Small intestine (tissue), 7 donors: Measurements from ENCODE around the gene PACS1. TPM values are rescaled to one million over a fixed set of nuclear protein-coding genes. Genes with fewer than 3 reads are reported as not detected.
A peak's percentile ranks its signal among the peaks of the same experiment; 100 is the strongest.
"Not testable (repeated sequence)": the region's sequence is repeated elsewhere in the genome, so short reads cannot be mapped to it uniquely, and the experiment has no call there.

Experiments
- DNase-seq, 2 donors: peaks; one replicate each; pipeline versions ENCODE4 v3.0.0 to v3.0.0-alpha.2; 2013
- FAIRE-seq: peaks from 2 replicates; lab custom pipeline; 2012; peaks lifted over from hg19 to GRCh38; lab: Jason Lieb, UNC
- H3K27ac ChIP-seq, 3 donors: one replicate each; pipeline ENCODE4 v1.5.1; 2013; ENCODE audit warnings: low read length in 2 of 3, mild to moderate bottlenecking in 2 of 3, control low read depth in 1 of 3, inconsistent platforms in 1 of 3, low read depth in 1 of 3, moderate library complexity in 1 of 3
- H3K27me3 ChIP-seq, 3 donors: one replicate each; pipeline ENCODE4 v1.6.1; 2013; ENCODE audit warnings: low read length in 3 of 3, inconsistent platforms in 1 of 3; ENCODE audit not compliant: control insufficient read depth in 3 of 3, insufficient read depth in 3 of 3
- H3K36me3 ChIP-seq, 3 donors: one replicate each; pipeline ENCODE4 v1.6.1; 2013; ENCODE audit warnings: low read length in 3 of 3, inconsistent platforms in 1 of 3, low read depth in 1 of 3, mild to moderate bottlenecking in 1 of 3, moderate library complexity in 1 of 3; ENCODE audit not compliant: control insufficient read depth in 3 of 3, insufficient read depth in 2 of 3
- H3K4me1 ChIP-seq, 3 donors: one replicate each; pipeline ENCODE4 v1.6.1; 2013; ENCODE audit warnings: low read length in 2 of 3, inconsistent platforms in 1 of 3, low read depth in 1 of 3, mild to moderate bottlenecking in 1 of 3, moderate library complexity in 1 of 3; ENCODE audit not compliant: control insufficient read depth in 3 of 3, insufficient read depth in 2 of 3
- H3K4me3 ChIP-seq, 3 donors: one replicate each; pipeline ENCODE4 v1.5.1; 2013; ENCODE audit warnings: low read length in 3 of 3, control low read depth in 1 of 3, inconsistent platforms in 1 of 3, low read depth in 1 of 3, mild to moderate bottlenecking in 1 of 3, moderate library complexity in 1 of 3
- H3K9me3 ChIP-seq, 2 donors: one replicate each; pipeline ENCODE4 v1.6.1; 2013; ENCODE audit warnings: low read depth in 1 of 2, low read length in 1 of 2; ENCODE audit not compliant: control insufficient read depth in 2 of 2, insufficient read depth in 1 of 2
- WGBS, 3 donors: extraction: QIAGEN DNeasy Blood & Tissue Kit; methylation state at CpG; one replicate each; pipeline ENCODE4 v1.1.7; 2013; 5-methylcytosine and 5-hydroxymethylcytosine counted together
- polyA plus RNA-seq, 4 donors: library from polyadenylated mRNA; stranded (reverse) in 3 of 4; unstranded in 1 of 4; fragments of 200-250 nt in 3 of 4; fragments of 120-200 nt in 1 of 4; gene quantifications; one replicate each; pipeline versions ENCODE4 v1.2.1 to v1.2.3, GENCODE V29; 2013
- donor health status: healthy with polysubstance abuse.
- donor health status: control.
- donor health status: control.
- donor health status: Bipolar disorder and iron deficiency.
- donor health status: healthy.

PACS1 gene
- polyA plus RNA-seq, 4 donors, result 4.0 to 22.9 (median 10.0) TPM

DNA sequence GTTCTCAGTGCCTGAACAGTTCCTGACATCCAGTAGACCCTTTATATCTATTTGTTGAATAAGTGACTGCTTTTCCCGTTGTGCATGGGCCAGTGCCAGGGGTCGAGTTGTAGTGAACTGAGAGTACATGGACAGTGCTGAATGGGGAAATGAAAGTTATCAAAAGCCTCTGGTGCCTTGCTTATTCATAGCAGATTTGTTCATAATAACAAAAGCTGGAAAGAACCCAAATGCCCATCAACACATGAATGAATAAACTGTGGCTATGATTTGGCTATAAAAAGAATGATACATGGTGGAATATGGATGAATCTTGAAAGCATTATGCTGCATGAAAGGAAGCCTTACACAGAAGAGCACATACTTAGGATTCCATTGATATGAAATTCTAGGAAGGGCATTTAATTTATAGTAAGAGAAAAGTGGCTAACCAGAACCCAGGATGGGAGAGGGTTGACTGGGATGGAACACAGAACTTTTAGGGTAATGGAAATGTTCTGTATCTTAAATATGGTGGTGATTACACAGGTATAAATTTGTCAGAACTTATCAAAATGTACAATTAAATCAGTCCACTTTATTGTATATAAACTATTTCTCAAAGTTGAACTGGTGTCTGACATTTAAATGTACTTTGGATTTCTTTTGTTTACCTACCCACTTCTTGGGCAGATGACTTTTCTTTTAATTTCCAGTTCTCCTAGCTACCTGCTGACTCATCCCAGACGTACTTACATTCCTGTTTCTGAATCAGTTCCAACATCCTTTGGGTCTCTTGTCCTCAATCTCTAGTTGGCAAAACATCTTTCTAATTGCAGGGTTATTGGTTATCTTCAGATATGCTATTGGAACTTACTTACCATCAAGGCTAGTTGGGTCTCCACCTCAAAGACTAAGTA is 42.8 kb downstream of the PACS1 start:
- FAIRE-seq (no peak), DNase-seq (peak; percentile 52 to 55)
- no peak overlapping the region for H3K4me3 ChIP-seq
- H3K9me3 ChIP-seq, result no peaks in the 10 kb centered on the region
- peaks cover 9 to 21% (median 17%) of the 10 kb centered on the region in 3 donors for H3K4me1 ChIP-seq
- WGBS, 3 donors, result 7 to 15% (median 15%) methylated on average over 3 of the region's 3 CpGs
- H3K36me3 ChIP-seq, result peaks cover 0 to 5% (median 0%) of the 10 kb centered on the region in 3 donors
- H3K27me3 ChIP-seq, result no peaks in the 10 kb centered on the region
- peak overlapping the region; percentile 8 to 71 (median 55) for H3K27ac ChIP-seq

DNA sequence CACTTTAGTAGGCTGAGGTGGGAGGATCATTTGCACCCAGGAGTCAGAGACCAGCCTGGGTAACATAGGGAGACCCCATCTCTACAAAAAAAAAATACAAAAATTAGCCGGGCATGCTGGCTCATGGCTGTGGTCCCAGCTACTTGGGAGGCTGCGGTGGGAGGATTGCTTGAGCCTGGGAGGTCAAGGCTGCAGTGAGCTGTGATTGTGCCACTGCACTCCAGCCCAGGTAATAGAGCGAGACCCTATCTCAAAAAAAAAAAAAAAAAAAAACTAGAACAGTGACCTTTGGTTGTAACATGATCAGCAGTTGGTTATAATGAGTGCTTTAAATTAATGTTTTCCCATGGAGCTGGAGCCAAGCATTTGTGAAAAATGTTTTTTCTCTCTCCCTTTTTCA is 44.9 kb downstream of the PACS1 start:
- H3K4me3 ChIP-seq, H3K9me3 ChIP-seq, H3K27me3 ChIP-seq, FAIRE-seq, DNase-seq, H3K36me3 ChIP-seq: not testable (repeated sequence)
- 50 to 77% (median 55%) methylated on average over 3 of the region's 3 CpGs for WGBS, 3 donors
- peaks cover 11 to 34% (median 17%) of the 10 kb centered on the region in 3 donors for H3K4me1 ChIP-seq
- peak overlapping the region; percentile 15 to 48 (median 32) for H3K27ac ChIP-seq

DNA sequence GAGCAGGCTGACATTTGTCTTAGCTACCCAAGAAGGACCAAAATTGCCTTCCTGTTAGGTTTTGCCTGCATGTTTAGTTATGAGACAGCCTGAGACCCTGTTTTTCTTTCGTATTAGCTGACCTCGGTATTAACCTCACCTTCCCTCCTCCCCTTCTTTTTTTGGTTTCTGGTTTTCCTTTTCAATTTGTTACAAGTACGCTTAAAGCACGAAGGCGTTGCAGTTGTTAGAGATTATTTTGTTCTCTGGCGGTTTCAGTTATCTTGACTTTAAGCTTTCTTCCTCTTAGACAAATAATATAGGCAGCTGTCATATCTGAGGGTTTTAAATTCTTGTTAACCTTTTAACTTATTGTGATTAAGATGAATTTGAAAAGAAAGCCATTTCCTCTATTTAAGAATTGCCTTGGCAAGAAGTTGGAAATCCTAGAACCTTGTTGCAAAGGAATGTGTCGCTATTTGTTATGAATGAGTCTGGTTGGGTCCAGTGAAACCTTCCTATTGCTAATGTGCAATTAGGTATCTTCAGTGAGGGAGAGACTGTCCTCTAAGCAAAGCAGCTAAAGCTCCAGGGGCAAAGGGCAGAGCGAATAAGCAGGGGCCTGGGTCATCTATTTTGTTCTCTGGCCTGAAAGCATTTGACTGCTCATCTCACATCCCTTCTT is 45.7 kb downstream of the PACS1 start:
- Histone ChIP-seq H3K4me1 (peaks cover 11 to 34% (median 17%) of the 10 kb centered on the region in 3 donors), H3K27ac (peak overlapping the region; percentile 15 to 63 (median 24)), H3K36me3 (peaks cover 0 to 5% (median 0%) of the 10 kb centered on the region in 3 donors), H3K4me3 (no peak overlapping the region), H3K27me3 (no peaks in the 10 kb centered on the region), H3K9me3 (no peaks in the 10 kb centered on the region)
- WGBS, 3 donors, result 15 to 33% (median 18%) methylated on average over 8 of the region's 8 CpGs
- FAIRE-seq (no peak), DNase-seq (peak; percentile 34 to 56)

DNA sequence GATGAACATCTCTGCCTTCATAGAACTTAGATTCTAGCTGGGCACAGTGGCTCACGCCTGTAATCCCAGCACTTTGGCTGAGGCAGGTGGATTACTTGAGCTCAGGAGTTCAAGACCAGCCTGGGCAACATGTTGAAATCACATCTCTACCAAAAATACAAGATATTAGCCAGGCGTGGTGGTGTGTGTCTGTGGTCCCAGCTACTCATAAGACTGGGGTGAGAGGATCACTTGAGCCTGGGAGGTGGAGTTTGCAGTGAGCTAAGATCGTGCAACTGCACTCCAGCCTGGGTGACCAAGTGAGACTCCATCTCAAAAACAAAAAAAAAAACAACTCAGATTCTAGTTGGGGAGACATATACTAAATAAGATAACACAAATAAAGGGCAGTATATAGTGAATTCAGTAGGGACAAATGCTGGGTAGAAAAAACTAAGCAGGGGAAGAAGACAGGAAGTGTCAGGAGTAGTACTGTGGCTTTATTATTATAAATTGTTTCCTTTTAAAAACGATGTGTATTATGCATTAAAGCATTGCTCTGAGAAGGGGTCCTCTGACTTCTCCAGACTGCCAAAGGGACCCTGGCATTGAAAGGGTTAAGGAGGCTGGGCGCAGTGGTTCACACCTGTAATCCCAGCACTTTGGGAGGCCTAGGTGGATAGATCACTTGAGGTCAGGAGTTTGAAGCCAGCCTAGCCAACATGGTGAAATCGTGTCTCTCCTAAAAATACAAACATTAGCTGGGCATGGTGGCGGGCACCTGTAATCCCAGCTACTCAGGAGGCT is 46.7 kb downstream of the PACS1 start:
- peaks cover 11 to 34% (median 17%) of the 10 kb centered on the region in 3 donors for H3K4me1 ChIP-seq
- no peak overlapping the region for H3K4me3 ChIP-seq
- H3K36me3 ChIP-seq, result peaks cover 0 to 5% (median 0%) of the 10 kb centered on the region in 3 donors
- 55 to 70% (median 69%) methylated on average over 7 of the region's 7 CpGs for WGBS, 3 donors
- H3K27me3 ChIP-seq, result no peaks in the 10 kb centered on the region
- H3K27ac ChIP-seq, result peak overlapping the region in 2 of 3 donors; percentile 50 to 68
- DNase-seq (no peak), FAIRE-seq (no peak)
- no peaks in the 10 kb centered on the region for H3K9me3 ChIP-seq

DNA sequence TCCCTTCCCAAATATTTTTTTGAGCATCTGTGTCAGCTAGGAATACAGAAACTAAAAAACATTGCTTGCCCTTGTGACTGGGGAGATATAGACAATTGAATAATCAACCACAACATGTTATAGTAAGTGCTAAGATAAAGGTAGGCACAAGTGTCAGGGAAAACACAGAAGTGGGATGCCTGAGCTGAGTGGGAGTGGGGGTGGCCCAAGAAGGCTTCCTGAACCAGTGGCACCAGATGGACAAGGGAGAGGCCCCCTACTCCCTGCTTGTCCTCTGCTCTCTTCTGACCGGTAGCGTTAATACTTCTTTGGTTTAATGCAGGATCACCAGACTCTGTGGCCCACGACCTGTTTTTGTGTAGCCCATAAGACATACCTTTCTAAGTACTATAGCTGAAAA is 48.8 kb downstream of the PACS1 start:
- H3K27me3 ChIP-seq, result no peaks in the 10 kb centered on the region
- no peaks in the 10 kb centered on the region for H3K36me3 ChIP-seq
- peak overlapping the region in 1 of 3 donors; percentile 17 for H3K27ac ChIP-seq
- H3K4me1 ChIP-seq, result peaks cover 3 to 23% (median 7%) of the 10 kb centered on the region in 3 donors
- whole genome bisulfite sequencing, 3 donors, result 67% methylated on average over 3 of the region's 3 CpGs
- DNase-seq (no peak), FAIRE-seq (no peak)
- no peak overlapping the region for H3K4me3 ChIP-seq
- H3K9me3 ChIP-seq, result no peaks in the 10 kb centered on the region

DNA sequence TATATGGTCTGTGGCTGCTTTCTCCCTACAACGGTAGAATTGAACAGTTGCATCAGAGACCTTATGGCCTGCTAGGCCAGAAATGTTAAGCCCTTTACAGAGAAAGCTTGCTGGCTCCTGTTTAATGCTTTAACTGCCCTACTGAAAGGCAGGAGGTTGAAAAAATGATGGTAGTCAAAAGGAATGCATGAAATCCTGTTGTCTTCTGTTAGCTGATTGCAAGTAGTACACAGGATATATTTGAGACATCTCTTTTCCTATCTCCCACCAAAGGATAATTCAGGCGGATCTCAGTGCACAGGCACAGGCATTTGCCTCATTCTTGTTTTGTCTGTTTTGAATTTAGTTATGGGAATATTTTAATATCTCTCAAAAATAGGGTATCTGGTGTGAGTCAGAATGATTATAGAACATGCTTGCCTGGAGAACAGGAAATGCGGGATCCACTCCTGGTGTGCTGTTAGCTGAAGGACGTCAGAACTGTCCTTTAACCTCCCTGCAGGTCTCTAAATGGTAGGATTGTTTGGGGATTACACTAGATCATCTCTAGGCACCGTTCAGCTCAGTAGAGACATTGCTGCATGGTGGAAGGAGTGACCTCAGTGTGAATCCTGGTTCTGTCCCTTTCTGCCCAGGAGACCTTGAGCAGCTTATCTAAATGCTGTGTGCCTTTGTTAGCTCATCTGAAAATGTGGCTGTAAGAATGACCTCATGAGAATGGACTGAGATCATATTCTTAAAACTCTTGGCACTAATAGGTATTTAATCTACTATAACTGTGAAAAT is 49.5 kb downstream of the PACS1 start:
- Histone ChIP-seq H3K4me1 (peaks cover 3 to 23% (median 7%) of the 10 kb centered on the region in 3 donors), H3K27me3 (no peaks in the 10 kb centered on the region), H3K27ac (peak overlapping the region in 1 of 3 donors; percentile 17), H3K9me3 (no peaks in the 10 kb centered on the region), H3K36me3 (no peaks in the 10 kb centered on the region), H3K4me3 (no peak overlapping the region)
- FAIRE-seq, result no peak
- 31 to 51% (median 40%) methylated on average over 5 of the region's 5 CpGs for WGBS, 3 donors
- peak; percentile 35 to 64 for DNase-seq

DNA sequence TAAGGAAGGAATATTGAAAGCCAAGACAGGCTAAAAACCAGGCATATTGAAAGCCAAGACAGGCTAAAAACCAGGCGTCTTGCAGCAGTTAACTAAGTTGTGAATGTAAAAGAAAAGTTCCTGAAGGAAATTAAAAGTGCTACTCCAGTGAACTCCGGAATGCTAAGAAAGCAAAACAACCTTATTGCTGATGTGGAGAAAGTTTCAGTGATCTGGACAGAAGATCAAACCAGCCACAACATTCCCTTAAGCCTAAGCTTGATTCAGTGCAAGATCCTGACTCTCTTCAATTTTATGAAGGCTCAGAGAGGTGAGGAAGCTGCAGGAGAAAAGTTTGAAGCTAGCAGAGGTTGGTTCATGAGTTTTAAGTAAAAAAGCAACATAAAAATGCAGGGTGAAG is 51.4 kb downstream of the PACS1 start:
- DNase-seq (no peak), FAIRE-seq (no peak)
- Histone ChIP-seq H3K4me3 (no peak overlapping the region), H3K4me1 (peaks cover 2 to 20% (median 6%) of the 10 kb centered on the region in 3 donors), H3K27ac (no peak overlapping the region), H3K36me3 (no peaks in the 10 kb centered on the region), H3K9me3 (no peaks in the 10 kb centered on the region), H3K27me3 (no peaks in the 10 kb centered on the region)
- 80 to 87% (median 83%) methylated on average over 2 of the region's 2 CpGs for WGBS, 3 donors
